ENCODE measurements around the gene SGSH. TPM values are rescaled to one million over a fixed set of nuclear protein-coding genes. Genes with fewer than 3 reads are reported as not detected.

The SGSH gene
- total RNA-seq, 1 donor from 2014 or later: 7.2 TPM

GRCh38 chr17:80212109-80212508 is 8.0 kb downstream of the SGSH start:
- Histone ChIP-seq H3K9ac (no peak overlapping the region), H3K27ac (no peak overlapping the region), H3K9me3 (ENCODE audit: low read depth) (no peaks in the 10 kb centered on the region), H3K27me3 (no peaks in the 10 kb centered on the region), H3K36me3 (no peaks in the 10 kb centered on the region), H3K4me2 (no peak overlapping the region), H4K20me1 (ENCODE audit: low read depth) (no peaks in the 10 kb centered on the region), H3K4me3 (no peak overlapping the region), H3K4me1 (no peaks in the 10 kb centered on the region), H2AFZ (replicated peaks) (no peak overlapping the region), H3F3A (ENCODE audit: low read depth) (no peaks in the 10 kb centered on the region), H3K79me2 (ENCODE audit: low read depth) (no peaks in the 10 kb centered on the region)
- Mint-ChIP-seq H3K4me3 (no peak overlapping the region), H3K9me3 (no peaks in the 10 kb centered on the region), H3K27ac (no peak overlapping the region), H3K36me3 (peaks cover 10% of the 10 kb centered on the region), H3K27me3 (ENCODE audit: insufficient read depth, low read depth) (peaks cover 12% of the 10 kb centered on the region), H3K4me1 (peaks cover 2% of the 10 kb centered on the region)
- TF ChIP-seq EZH2phosphoT487 (IDR thresholded peaks at IDR 0.05) (no peak), EZH2 (IDR thresholded peaks at IDR 0.05) (no peak), CTCF (IDR thresholded peaks at IDR 0.05) (no peak)
- DNase-seq (ENCODE audit: low spot score): no peak

- H3K9me3 Mint-ChIP-seq: no peaks in the 10 kb centered on the region
- no peaks in the 10 kb centered on the region for H3K4me1 Mint-ChIP-seq
- no peak overlapping the region for H3K27ac Mint-ChIP-seq
- H2AFZ ChIP-seq (replicated peaks): no peak overlapping the region
- no peaks in the 10 kb centered on the region for H3K27me3 ChIP-seq
- H3K9ac ChIP-seq: no peak overlapping the region
- no peak overlapping the region for H3K27ac ChIP-seq
- no peaks in the 10 kb centered on the region for H3K36me3 ChIP-seq
- H3K36me3 Mint-ChIP-seq: peaks cover 5% of the 10 kb centered on the region
- H4K20me1 ChIP-seq (ENCODE audit: low read depth): no peaks in the 10 kb centered on the region
- H3K4me3 Mint-ChIP-seq: no peak overlapping the region
- H3F3A ChIP-seq (ENCODE audit: low read depth): no peaks in the 10 kb centered on the region
- no peak overlapping the region for H3K4me3 ChIP-seq
- no peaks in the 10 kb centered on the region for H3K9me3 ChIP-seq (ENCODE audit: low read depth)
- H3K4me2 ChIP-seq: no peak overlapping the region
- peaks cover 6% of the 10 kb centered on the region for H3K27me3 Mint-ChIP-seq (ENCODE audit: insufficient read depth, low read depth)
- no peak for TF ChIP-seq CTCF (IDR thresholded peaks at IDR 0.05)
- no peak for DNase-seq (ENCODE audit: low spot score)
- H3K79me2 ChIP-seq (ENCODE audit: low read depth): no peaks in the 10 kb centered on the region
- H3K4me1 ChIP-seq: no peaks in the 10 kb centered on the region
Observed at GRCh38 chr17:80210348-80211108, 9.6 kb downstream of the SGSH start.

GRCh38 chr17:80209765-80210164 is 10.4 kb downstream of the SGSH start:
- H3K79me2 ChIP-seq (ENCODE audit: low read depth): no peaks in the 10 kb centered on the region
- no peaks in the 10 kb centered on the region for H3K9me3 ChIP-seq (ENCODE audit: low read depth)
- H3K36me3 Mint-ChIP-seq: peaks cover 5% of the 10 kb centered on the region
- no peak for DNase-seq (ENCODE audit: low spot score)
- no peak overlapping the region for H3K4me3 ChIP-seq
- no peaks in the 10 kb centered on the region for H3F3A ChIP-seq (ENCODE audit: low read depth)
- TF ChIP-seq EZH2phosphoT487 (IDR thresholded peaks at IDR 0.05) (no peak), EZH2 (IDR thresholded peaks at IDR 0.05) (no peak), CTCF (IDR thresholded peaks at IDR 0.05) (no peak)
- no peaks in the 10 kb centered on the region for H3K27me3 ChIP-seq
- no peaks in the 10 kb centered on the region for H3K4me1 Mint-ChIP-seq
- no peaks in the 10 kb centered on the region for H3K9me3 Mint-ChIP-seq
- no peak overlapping the region for H3K27ac ChIP-seq
- H3K4me3 Mint-ChIP-seq: no peak overlapping the region
- no peak overlapping the region for H3K4me2 ChIP-seq
- no peaks in the 10 kb centered on the region for H4K20me1 ChIP-seq (ENCODE audit: low read depth)
- no peak overlapping the region for H2AFZ ChIP-seq (replicated peaks)
- H3K9ac ChIP-seq: no peak overlapping the region
- no peaks in the 10 kb centered on the region for H3K4me1 ChIP-seq
- H3K27me3 Mint-ChIP-seq (ENCODE audit: insufficient read depth, low read depth): peaks cover 6% of the 10 kb centered on the region
- no peaks in the 10 kb centered on the region for H3K36me3 ChIP-seq
- H3K27ac Mint-ChIP-seq: no peak overlapping the region

Measured in neural progenitor cell (in vitro differentiated cells).